Measurements from ENCODE around the gene PEX10.

The PEX10 gene

GRCh38 chr1:2418791-2419320 is 6.5 kb upstream of the PEX10 start:
- no peak for DNase-seq

GRCh38 chr1:2417833-2418225 is 5.5 kb upstream of the PEX10 start:
- no peak for DNase-seq

GRCh38 chr1:2417083-2417832 is 4.9 kb upstream of the PEX10 start:
- no peak for DNase-seq

GRCh38 chr1:2416403-2416802 is 4.0 kb upstream of the PEX10 start:
- peak; percentile 24 for DNase-seq

DNA sequence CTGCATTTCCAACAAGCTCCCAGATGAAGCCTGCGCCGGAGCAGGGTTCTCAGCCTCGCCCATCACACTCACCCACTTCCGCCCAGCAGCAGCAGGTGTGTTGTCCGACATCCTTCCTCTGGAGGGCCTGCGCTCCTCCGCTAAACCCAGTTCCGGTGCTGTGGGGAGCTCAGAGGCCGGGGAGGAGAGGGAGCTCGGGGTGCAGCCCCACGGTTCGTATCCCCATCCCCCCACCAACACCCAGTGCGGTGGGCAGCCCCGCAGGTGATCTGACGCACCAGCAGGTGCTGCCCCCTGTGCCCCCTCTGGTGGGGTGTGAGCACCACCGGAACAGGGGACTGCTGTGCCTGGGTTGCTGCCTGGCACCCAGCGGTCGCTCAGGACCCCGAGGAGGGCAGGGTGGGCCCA is 3.4 kb upstream of the PEX10 start:
- DNase-seq, result peak; percentile 32

DNA sequence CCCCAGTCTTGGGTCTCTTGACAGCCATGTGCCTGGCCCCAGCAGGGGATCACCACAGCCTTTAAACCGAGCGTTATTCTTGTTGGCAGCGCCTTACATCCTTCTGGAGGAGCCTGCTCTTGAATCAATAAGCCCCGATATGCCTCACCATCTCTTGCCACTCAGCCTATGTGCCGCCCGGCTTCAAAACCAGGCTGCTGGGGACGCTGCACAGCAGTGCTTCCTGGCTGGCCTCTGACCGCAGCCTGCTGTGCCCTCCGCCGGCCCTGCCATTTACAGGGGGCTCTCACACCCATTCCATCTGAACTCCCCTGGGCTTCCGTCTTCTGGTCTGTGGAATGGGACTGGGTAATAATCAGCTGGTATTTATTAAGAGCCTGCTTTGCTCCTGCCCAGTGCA is 3.0 kb upstream of the PEX10 start:
- DNase-seq, result no peak

DNA sequence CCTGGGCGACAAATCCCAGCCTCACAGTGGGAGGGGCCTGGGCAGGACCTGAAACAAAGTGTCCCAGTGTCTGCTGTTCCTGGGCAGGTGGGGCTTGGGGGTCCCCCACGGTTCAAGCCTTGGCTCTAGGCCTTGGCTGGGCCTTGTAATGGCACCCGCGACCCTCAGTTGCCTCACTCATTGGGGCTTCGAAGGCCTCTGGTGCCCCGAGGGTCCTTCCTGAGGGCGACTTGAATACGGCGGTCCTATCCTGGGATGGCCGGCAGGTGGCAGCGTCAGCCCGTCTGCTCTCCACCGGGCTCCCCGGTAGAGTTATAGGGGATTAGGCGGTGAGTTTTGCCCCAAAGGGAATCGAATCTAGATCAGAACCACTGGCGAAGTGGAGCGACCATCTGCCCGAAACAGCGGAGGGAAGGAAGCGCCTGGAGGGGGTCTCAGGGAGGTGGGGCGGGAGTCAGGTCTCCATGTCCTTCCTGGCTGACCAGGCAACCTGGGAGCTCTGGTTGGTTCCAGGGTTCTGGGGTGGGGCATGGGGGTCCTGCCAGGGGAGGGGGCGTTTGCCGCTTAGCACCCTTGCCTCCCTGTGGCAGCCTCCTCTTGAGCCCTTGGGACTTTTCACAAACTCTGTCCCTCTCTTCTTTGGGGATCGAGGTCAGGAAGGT is 2.1 kb upstream of the PEX10 start:
- peak; percentile 73 for DNase-seq

GRCh38 chr1:2413495-2414296 is 1.3 kb upstream of the PEX10 start:
- no peak for DNase-seq

DNA sequence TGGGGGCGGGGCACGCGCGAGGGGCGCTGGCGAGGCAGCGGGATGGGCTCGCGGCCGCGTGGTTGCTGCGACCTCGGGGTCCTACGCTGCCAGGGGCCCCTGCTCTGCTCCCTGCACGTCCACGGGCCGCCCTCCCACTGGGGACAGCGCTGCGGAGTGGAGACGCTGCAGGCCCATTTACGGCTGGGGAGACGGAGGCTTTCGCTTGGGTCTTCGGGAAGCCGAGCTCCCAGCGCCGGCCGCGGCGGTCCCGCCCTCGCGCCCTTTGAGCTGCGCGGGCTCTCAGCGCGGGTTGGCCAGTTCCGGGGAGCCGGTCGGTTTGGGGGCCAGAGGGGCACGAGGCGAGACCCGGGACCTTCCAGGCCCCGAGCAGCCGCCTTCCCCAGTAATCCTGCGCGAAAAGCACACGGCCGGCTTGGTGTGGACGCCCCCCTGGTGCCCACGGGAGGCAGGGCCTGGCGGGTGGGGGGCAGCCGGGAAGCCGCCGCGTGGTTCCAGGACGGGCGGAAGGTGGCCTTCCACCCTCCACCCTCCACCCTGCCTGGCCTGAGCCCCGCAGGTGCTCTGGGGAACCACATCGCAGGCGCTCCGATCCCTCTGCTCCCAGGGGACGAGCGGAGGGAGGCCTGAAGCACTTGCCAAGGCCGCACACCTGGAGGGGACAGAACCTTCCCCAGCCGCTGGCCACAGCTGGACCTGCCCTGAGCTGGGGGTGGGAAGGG is 570 bp upstream of the PEX10 start:
- DNase-seq, result no peak

DNA sequence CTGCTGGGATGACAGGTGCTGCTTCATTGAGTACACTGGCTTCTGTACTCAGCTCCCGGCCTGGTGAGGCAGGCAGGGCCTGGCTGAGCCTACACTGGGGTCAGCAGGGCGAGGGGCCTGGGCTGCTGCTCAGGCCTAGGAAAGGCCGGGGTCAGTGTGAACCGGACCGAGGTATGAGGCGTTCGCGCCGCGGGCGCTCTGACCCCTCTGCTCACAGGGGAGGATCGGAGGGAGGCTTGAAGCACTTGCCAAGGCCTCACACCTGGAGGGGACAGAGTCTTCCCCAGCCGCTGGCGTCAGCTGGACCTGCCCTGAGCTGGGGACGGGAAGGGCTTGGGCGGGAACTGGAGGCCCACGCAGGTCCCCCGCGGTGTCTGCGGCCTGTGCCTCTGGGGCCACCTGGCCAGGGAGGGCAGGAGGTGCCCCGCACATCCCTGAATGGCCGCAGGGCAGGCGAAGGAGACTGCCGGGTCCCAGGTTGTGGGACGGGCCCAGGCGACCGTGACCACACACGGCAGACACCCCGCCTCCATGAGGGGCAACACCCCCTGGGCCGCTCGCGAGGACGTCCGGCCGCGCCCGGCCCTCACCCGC is 466 bp downstream of the PEX10 start:
- no peak for DNase-seq

- DNase-seq, result no peak
Observed at GRCh38 chr1:2409745-2410144, 2.6 kb downstream of the PEX10 start.

DNA sequence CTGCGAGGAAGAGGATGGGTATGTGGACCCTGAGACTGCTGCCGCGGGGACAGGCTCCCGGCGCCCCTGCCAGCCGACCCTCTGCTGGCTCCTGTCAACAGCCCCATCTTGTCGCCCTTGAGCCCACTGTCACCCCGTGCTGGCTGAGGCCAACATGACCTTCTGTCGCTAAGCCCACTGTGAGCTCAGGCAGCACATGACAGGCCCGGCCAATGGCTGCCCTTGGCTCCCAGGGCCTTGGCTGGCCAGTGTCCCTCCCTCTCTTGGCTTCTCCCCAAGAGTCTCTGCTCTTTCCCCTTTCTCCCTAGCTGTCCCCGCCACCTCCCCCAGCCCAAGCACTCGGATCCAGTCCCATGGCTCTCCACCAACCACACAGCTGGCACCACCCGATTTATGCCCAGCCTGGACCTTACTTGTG is 3.5 kb downstream of the PEX10 start:
- no peak for DNase-seq

DNA sequence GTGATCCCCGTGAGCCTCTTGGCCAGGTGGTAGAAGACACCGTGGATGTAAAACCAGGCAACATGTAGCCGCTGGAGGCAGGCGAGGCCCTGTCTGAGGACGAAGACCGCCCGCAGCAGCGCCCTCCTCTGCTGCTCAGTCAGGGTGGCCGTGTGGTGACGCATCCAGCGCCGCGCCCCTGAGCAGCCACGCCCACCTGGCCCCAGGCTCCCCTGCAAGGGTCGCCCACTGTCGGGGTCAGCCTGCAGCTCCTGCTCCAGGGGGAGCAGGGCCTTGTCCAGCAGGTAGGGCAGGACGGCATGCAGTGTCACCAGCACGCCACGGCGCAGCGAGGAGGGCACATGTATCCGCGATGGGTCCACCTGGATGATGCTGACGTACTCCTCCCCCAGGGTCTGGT is 3.9 kb downstream of the PEX10 start:
- no peak for DNase-seq

GRCh38 chr1:2407991-2408275 is 4.4 kb downstream of the PEX10 start:
- DNase-seq, result no peak

GRCh38 chr1:2407166-2407990 is 5.0 kb downstream of the PEX10 start:
- DNase-seq, result no peak

DNA sequence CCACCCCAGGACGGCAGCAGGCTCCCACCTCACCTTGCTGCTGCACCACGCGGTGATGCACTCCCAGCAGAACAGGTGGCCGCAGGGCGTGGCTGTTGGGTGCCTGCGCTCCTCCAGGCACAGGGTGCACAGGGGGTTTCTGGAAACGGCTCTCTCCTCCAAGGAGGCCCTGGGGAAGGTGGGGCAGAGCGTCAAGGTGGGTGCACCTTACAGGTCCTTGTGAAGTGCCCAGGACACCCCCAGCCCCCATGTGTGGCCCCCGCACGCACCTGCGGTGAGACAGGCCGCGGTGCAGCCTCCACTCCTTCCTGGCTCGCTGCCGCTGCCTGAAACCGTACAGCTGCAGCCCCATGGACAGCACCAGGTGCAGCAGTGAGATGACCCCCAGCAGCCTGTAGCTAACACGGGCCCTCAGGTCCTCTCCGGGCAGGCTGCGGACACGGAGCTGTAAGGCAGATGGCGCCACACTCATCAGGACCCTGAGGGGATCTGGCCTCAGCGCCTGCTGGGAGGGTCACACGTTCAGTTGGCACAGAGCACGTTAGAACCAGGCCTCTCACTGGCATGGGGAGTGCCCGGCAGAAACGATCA is 5.8 kb downstream of the PEX10 start:
- no peak for DNase-seq

DNA sequence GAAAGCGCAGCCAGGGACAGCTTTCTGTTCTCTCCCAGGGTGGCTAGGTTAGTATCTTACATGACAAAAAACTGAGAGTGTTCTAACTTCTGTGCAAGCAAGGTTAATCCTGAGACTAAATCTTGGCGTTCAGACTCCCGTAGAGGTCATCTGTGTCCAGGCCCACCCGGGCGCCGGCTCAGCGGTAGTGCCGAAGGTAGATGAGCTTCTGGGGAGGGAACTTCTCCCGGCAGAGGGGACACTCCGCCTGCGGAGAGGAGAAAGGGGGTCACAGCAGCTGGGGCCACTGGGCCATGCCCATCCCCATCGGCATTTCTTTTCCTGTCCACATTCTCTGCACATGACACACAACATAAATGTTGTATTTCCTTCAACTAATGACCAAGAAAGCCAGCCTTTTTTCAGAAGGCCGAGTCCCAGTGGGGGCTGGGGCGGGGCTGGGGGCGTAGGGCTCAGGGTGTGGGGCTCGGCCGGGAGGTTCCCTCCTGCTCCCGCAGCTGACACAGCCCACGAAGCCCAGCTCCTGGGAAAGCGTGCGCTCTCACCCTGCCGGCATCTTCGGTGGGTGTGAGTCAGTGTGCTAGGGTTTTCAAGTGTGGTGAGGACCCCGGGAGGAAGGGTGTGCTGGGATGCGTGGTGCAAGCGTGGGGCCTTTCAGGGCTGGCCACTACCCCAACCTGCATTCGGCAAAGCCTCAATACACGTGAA is 6.6 kb downstream of the PEX10 start:
- DNase-seq, result no peak

- no peak for DNase-seq
Observed at GRCh38 chr1:2404890-2405511, 7.4 kb downstream of the PEX10 start.

DNA sequence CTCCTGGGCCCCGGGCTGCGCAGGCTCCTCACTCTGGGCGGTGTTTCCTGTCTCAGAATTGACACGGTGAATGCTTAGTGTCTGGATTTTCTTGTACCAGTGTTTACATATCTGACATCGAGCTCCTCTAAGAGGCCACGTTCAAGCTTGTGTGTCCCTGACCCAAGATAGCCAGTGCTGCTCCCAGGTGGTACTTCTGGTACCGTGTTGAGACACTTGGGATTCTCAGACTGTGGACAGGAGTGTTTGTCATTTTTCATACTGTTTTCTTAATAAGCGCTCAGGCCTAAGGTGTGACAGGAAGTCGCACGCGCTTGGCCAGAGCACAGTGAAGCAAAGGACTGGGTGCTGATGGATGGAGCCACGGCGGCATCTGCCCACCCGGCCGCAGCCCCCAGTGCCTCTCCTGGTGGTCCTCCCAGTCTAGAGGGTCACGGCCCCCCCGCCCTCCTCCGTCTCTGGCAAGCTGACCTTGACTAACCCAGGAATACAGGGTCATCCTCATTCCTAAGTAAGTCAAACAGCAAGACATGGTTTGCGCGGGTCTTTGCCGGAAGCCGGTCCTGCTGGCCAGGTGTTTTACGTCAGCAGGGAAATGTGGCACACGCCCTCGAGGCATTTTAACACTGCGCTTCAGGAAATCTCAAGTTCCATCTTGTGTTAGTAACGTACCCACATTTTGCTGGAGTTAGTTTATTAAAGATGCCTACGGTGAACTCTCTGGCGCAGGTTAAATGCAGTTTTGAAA is 8.0 kb downstream of the PEX10 start:
- DNase-seq, result no peak

Data from central memory CD4-positive, alpha-beta T cell (primary cell).